A549 (cell line): Measurements from ENCODE around the gene WASHC2A.
"Not testable (repeated sequence)": the region's sequence is repeated elsewhere in the genome, so short reads cannot be mapped to it uniquely, and the experiment has no call there.

Experiments used
- CEBPB ChIP-seq, 2 experiments: fragments of >200 bp in 1 of 2; sonication (Bioruptor Twin) in 1 of 2; formaldehyde crosslinking in 1 of 2; IDR thresholded peaks; 2 replicates each; pipeline ENCODE4 v1.6.1; 2012 to 2016
- TF ChIP-seq, protein P1 (sequence below): fragments of >200 bp; sonication (Bioruptor Twin); formaldehyde crosslinking; IDR thresholded peaks from 3 replicates; pipeline ENCODE4 v1.5.1; 2016
- TF ChIP-seq, protein P2 (sequence below): fragments of 150-350 bp; IDR thresholded peaks from 2 replicates; pipeline ENCODE4 v1.6.1; 2014; ENCODE audit warnings: low read depth, mild to moderate bottlenecking, low read length
- TF ChIP-seq, protein P3 (sequence below): fragments of 450-650 bp; IDR thresholded peaks from 2 replicates; pipeline ENCODE4 v1.6.1; 2014; ENCODE audit warnings: antibody characterized with exemption
- TF ChIP-seq, protein P4 (sequence below): fragments of 250-450 bp; sonication (Bioruptor Pico); IDR thresholded peaks from 2 replicates; pipeline ENCODE4 v1.5.0; 2021; ENCODE audit warnings: mild to moderate bottlenecking, moderate library complexity, borderline replicate concordance

DNA sequence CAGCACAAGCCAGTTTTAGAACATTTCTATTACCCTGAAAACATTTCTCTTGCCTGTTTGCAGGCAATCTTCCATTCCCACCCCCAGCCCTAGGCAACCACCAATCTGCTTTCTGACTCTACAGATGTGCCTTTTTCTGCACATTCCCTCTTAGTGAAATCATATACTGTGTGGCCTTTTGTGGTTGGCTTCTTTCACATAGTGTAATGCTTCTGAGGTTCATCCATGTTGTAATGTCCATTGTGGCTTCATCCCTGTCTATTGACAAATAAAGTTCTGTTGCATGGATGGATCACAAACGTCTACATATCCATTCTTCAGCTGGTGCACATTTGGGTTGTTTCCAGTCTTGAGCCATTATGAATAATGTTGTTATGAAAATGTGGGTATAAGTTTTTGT, 77.8 kb downstream of the WASHC2A start:
- TF ChIP-seq, protein P1, sequence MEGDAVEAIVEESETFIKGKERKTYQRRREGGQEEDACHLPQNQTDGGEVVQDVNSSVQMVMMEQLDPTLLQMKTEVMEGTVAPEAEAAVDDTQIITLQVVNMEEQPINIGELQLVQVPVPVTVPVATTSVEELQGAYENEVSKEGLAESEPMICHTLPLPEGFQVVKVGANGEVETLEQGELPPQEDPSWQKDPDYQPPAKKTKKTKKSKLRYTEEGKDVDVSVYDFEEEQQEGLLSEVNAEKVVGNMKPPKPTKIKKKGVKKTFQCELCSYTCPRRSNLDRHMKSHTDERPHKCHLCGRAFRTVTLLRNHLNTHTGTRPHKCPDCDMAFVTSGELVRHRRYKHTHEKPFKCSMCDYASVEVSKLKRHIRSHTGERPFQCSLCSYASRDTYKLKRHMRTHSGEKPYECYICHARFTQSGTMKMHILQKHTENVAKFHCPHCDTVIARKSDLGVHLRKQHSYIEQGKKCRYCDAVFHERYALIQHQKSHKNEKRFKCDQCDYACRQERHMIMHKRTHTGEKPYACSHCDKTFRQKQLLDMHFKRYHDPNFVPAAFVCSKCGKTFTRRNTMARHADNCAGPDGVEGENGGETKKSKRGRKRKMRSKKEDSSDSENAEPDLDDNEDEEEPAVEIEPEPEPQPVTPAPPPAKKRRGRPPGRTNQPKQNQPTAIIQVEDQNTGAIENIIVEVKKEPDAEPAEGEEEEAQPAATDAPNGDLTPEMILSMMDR, result not testable (repeated sequence)
- TF ChIP-seq, protein P2, sequence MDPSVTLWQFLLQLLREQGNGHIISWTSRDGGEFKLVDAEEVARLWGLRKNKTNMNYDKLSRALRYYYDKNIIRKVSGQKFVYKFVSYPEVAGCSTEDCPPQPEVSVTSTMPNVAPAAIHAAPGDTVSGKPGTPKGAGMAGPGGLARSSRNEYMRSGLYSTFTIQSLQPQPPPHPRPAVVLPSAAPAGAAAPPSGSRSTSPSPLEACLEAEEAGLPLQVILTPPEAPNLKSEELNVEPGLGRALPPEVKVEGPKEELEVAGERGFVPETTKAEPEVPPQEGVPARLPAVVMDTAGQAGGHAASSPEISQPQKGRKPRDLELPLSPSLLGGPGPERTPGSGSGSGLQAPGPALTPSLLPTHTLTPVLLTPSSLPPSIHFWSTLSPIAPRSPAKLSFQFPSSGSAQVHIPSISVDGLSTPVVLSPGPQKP, result not testable (repeated sequence)
- TF ChIP-seq, protein P3, sequence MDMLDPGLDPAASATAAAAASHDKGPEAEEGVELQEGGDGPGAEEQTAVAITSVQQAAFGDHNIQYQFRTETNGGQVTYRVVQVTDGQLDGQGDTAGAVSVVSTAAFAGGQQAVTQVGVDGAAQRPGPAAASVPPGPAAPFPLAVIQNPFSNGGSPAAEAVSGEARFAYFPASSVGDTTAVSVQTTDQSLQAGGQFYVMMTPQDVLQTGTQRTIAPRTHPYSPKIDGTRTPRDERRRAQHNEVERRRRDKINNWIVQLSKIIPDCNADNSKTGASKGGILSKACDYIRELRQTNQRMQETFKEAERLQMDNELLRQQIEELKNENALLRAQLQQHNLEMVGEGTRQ, result not testable (repeated sequence)
- TF ChIP-seq, protein P4, sequence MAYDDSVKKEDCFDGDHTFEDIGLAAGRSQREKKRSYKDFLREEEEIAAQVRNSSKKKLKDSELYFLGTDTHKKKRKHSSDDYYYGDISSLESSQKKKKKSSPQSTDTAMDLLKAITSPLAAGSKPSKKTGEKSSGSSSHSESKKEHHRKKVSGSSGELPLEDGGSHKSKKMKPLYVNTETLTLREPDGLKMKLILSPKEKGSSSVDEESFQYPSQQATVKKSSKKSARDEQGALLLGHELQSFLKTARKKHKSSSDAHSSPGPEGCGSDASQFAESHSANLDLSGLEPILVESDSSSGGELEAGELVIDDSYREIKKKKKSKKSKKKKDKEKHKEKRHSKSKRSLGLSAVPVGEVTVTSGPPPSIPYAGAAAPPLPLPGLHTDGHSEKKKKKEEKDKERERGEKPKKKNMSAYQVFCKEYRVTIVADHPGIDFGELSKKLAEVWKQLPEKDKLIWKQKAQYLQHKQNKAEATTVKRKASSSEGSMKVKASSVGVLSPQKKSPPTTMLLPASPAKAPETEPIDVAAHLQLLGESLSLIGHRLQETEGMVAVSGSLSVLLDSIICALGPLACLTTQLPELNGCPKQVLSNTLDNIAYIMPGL (CRISPR knock-in tag), result not testable (repeated sequence)
- TF ChIP-seq CEBPB (IDR thresholded peaks at IDR 0.05), result not testable (repeated sequence)
